Measurements from ENCODE around the gene PRTN3.

DNA sequence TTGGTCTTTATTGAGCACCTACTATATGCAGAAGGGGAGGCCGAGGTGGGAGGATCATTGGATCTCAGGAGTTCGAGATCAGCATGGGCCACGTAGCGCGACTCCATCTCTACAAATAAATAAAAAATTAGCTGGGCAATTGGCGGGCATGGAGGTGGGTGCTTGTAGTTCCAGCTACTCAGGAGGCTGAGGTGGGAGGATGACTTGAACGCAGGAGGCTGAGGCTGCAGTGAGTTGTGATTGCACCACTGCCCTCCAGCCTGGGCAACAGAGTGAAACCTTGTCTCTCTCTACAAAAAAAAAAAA, 22.5 kb downstream of the PRTN3 start:
- TF ChIP-seq POLR2A (IDR thresholded peaks at IDR 0.05; ENCODE audit: low read depth, low read length) (no peak), POLR2AphosphoS5 (IDR thresholded peaks at IDR 0.05; ENCODE audit: low read depth, low read length) (no peak), TAF1 (IDR thresholded peaks at IDR 0.05; ENCODE audit: low read depth, low read length) (no peak)

Data from GM12891 (cell line).